Measurements from ENCODE around the gene LGALS7.
"Not testable (repeated sequence)": the region's sequence is repeated elsewhere in the genome, so short reads cannot be mapped to it uniquely, and the experiment has no call there.

The LGALS7 gene

DNA sequence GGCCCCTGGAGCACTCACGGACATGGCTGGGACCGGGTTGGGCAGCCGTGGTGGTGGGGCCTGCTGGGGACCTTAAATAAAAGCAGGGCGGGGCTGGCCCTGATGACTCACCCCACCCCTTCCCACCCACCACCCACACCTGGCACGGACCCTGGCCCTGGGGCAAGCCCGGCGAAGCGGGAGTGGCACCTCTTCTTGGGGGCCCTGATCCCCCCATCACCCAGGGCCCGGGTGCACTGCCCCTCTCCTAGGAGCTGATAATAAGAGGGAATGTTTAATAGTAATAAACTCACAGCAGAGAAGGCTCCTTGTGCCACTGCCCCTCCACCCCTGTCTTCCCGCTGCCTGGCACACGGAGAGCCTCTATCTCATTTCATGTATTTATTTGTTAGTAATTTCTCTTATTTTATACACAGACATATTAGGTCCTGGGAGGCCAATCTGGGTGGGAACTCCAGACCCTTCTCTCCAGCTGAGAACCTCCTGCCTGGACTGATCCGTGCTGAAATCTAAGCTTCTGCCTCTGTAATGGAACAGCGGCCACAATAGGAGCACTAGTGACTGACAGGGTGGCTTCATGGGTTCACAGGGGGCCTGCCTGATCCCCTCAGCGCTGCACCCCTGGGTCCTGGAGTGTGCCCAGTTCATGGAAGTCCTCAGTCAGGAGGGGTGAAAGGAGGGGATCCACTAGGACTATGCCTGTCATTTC lies at the start of gene LGALS7:
LGALS7 (minus strand) TSS at position 49 of the 709 bp plus-strand sequence; CDS start at position 24, 25 bp downstream.
- in situ Hi-C loops (cut with MboI; ENCODE audit: low sequenced_read_pairs): no loop called here

DNA sequence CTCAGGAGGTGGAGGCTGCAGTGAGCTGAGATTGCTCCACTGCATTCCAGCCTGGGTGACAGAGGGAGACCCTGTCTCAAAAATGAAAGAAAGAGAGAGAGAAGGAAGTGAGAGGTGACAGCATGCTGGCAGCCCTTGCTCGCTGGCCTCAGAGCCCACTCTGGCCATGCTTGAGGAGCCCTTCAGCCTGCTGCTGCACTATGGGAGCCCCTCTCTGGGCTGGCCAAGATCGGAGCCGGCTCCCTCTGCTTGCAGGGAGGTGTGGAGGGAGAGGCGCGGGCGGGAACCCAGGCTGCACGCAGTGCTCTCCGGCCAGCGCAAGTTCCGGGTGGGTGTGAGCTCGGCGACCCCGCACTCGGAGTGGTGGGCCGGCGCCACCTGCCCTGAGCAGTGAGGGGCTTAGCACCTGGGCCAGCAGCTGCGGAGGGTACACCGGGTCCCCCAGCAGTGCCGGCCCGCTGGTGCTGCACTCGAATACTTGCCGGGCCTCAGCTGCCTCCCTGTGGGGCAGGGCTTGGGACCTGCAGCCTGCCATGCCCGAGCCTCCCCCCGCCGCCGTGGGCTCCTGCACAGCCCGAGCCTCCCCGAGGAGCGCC lies 48.0 kb upstream of the LGALS7 start:
- in situ Hi-C loops (cut with MboI; ENCODE audit: low sequenced_read_pairs): not testable (repeated sequence)

DNA sequence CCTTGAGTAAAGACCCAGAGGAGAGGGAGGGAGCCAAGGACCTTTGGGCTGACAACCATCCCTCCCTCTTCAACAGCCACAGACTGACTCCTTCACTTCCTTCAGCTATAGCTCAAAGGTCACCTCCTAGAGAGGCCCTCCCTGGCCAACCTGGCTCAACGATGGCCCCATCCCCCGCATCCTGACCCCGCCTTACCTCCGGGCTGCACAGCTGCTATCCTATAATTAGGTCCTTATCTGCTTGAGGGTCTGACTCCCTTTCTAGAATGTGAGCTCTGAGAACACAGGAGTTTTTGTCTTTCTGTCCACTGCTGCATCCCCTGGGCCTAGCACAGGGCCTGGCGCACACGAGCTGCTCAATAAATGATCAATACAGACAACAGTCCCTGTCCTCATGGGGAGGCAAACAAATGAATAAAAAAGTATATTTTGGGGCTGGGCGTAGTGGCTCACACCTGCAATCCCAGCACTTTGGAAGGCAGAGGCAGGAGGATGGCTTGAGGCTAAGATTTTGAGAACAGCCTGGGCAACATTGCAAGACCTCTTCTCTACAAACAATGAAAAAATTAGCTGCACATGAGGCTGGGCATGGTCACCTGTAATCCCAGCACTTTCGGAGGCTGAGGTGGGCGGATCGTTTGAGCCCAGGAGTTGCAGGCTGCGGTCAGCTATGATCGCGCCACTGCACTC lies 46.1 kb upstream of the LGALS7 start:
- in situ Hi-C loops (cut with MboI; ENCODE audit: low sequenced_read_pairs): no loop called here

DNA sequence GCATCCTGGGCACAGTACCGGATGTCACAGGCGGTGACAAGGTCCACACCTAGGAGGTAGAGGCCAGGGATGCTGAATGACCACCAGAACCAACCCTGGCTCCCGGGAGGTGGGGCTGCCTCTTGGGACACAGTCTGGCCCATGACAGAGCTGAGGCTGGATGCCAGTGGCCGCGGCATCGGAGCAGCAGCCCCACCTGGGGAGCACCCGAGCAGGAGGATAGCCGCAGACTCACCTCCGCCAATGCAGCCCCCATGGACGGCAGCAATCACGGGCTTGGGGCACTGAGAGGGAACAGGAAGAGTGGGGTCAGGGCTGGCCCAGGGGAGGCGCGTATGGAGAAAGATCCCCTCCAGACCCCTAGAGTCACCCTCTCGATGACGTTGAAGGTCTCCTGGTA lies 43.8 kb upstream of the LGALS7 start:
- in situ Hi-C loops (cut with MboI; ENCODE audit: low sequenced_read_pairs): no loop called here

GRCh38 chr19:38816131-38816750 lies 42.9 kb upstream of the LGALS7 start:
- in situ Hi-C loops (cut with MboI; ENCODE audit: low sequenced_read_pairs): no loop called here

- in situ Hi-C loops (cut with MboI; ENCODE audit: low sequenced_read_pairs): no loop called here
Observed at GRCh38 chr19:38815059-38816001, 42.0 kb upstream of the LGALS7 start.

DNA sequence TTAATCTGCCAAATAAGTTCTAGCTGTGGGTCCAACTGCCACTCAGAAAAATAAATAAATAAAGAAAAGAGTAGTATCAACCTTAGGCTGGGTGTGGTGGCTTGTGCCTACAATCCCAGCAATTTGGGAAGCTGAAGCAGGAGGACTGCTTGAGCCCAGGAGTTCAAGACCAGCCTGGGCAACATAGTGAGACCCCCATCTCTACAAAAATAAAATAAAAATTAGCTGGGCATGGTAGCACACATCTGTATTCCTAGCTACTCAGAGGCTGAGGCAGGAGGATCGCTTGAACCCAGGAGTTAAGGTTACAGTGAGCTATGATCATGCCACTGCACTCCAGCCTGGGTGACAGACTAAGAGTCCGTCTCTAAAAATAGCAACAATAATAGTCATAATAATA lies 40.6 kb upstream of the LGALS7 start:
- in situ Hi-C loops (cut with MboI; ENCODE audit: low sequenced_read_pairs): not testable (repeated sequence)

- in situ Hi-C loops (cut with MboI; ENCODE audit: low sequenced_read_pairs): no loop called here
Observed at GRCh38 chr19:38813323-38813722, 40.0 kb upstream of the LGALS7 start.

GRCh38 chr19:38812841-38813320 lies 39.6 kb upstream of the LGALS7 start, which contains the start of gene LGALS4:
Gene LGALS4 (minus strand): TSS chr19:38812945. CDS start chr19:38812886, 59 bp downstream.
- in situ Hi-C loops (cut with MboI; ENCODE audit: low sequenced_read_pairs): no loop called here

DNA sequence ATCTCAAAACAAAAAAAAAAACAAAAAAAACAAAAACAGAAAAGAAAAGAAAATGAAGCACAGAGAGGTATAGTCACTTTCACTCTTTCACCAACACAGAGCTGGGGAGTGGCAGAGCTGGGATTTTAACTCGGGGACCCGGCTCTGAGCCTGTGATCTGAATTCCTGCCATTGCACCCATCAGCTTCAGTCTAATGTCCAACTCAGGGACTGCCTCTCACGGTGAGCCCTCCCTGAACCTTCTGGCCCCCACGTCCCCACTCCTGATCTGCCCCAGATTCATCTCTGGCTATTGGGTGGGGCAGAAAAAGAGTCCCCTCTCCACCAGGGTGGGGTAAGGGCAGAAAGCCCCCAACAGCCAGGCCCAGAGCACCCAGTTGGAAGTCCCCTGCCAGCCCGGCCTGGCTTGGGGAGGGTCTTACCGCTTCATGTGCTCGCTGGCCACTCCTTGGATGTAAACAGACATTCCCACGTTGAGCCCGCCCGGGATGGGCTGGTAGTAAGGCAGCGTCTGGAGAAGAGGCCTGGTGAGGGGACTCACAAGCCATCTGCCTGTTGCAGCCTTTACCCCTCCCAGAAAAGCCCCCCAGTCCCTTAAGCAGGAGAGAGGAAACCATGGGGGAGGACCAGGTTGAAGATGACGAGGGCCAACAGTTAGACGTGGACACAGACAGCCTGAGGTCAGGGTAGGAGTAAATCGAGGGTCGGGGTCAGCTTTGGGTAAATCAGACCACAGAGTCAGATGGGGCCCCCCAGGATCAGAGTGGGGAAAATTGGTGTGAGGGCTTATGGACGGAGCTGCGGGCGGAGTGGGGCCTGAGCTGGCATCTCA lies 38.9 kb upstream of the LGALS7 start:
- in situ Hi-C loops (cut with MboI; ENCODE audit: low sequenced_read_pairs): no loop called here

- in situ Hi-C loops (cut with MboI; ENCODE audit: low sequenced_read_pairs): no loop called here
Observed at GRCh38 chr19:38809592-38810252, 36.4 kb upstream of the LGALS7 start.

DNA sequence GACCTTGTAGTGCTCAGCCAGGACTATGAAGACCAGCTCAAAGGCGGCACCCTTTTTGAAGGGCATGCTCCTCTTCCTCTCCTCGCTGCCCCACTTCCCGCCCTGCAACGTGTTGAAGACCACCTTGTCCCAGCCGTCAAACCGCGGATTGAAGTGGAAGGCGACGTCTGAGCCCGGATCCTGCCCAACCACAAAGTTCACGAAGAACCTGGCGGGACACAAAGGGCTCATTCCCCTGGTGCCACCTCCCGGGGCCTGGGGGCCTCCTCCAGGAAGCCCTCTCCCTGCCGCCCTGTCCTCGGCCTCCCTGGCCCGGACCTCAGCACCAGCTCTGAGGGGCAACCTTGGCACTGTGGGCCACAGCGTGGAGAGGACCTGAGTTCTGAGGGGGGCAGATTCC lies 35.4 kb upstream of the LGALS7 start:
- in situ Hi-C loops (cut with MboI; ENCODE audit: low sequenced_read_pairs): no loop called here

DNA sequence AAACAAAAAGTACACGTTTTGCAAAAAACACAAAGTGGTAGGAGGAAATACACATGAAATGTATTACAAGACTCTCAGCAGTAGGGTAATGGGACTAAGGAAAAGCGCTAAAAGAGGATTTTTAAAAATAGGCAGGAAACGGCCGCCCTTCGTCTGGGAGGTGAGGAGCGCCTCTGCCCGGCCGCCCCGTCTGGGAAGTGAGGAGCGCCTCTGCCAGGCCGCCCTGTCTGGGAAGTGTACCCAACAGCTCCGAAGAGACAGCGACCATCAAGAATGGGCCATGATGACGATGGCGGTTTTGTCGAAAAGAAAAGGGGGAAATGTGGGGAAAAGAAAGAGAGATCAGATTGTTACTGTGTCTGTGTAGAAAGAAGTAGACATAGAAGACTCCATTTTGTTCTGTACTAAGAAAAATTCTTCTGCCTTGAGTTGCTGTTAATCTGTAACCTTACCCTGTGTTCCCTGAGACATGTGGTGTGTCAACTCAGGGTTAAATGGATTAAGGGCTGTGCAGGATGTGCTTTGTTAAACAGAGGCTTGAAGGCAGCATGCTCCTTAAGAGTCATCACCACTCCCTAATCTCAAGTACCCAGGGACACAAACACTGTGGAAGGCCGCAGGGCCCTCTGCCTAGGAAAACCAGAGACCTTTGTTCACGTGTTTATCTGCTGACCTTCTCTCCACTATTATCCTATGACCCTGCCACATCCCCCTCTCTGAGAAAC lies 34.2 kb upstream of the LGALS7 start:
- in situ Hi-C loops (cut with MboI; ENCODE audit: low sequenced_read_pairs): not testable (repeated sequence)

DNA sequence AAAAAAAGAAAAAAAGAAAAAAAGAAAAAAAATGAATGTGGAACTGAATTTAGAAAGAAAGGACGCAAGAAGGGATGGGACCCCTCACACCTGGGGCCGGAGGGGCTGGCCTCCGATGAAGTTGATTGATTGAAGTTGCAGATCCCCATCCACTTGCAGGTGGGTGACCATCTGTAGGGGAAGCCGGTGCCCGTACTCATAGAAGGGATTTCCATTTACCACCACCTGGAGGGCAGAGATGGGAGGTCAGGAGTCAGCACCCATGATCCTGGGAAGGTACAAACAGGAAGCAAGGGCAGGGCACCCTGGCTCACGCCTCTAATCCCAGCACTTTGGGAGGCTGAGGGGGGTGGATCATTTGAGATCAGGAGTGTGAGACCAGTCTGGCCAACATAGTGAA lies 33.1 kb upstream of the LGALS7 start:
- in situ Hi-C loops (cut with MboI; ENCODE audit: low sequenced_read_pairs): no loop called here

DNA sequence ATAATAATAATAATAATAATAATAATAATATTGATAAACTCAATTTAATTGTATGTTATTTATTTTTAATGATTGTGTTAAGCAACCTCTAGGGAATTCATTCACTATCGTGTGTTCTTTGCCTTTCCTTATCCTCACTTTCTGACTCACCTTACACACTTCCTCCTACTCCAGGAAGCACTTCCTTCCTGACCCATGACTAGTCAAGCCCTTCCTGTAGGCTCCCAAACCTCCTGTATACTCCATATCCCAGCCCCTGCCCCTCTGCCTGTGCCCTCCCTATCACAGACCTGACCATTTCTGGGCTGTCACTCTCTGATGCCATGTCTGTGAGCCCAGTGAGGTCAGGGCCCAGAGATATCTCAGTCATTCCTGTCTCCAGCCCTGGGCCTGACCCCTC lies 31.9 kb upstream of the LGALS7 start:
- in situ Hi-C loops (cut with MboI; ENCODE audit: low sequenced_read_pairs): no loop called here

DNA sequence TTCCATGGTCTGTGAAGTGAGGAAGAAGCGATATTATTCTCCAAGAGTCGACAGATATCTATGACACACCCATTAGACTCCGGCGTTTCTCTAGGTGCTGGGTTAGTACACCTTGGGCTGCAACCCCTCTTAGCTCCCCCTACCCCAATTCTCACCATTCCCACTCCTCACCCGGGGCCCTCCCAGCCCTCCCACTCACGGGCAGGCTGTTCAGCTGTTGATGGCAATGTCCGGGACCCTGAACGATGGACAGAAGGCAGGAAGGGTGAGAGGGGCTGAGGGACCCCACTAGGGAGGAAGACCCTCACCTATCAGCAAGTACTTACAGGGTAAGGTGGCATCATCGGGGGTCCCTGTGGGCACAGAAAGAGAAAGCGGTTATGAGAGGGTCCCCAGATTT lies 30.2 kb upstream of the LGALS7 start:
- in situ Hi-C loops (cut with MboI; ENCODE audit: low sequenced_read_pairs): no loop called here

- in situ Hi-C loops (cut with MboI; ENCODE audit: low sequenced_read_pairs): no loop called here
Observed at GRCh38 chr19:38801359-38802095, 28.2 kb upstream of the LGALS7 start.
